ENCODE results near the gene GJB3. TPM values are rescaled to one million over a fixed set of nuclear protein-coding genes. Genes with fewer than 3 reads are reported as not detected.

Gene GJB3
- total RNA-seq, 1 experiment from 2014 or later = 0.52 TPM

DNA sequence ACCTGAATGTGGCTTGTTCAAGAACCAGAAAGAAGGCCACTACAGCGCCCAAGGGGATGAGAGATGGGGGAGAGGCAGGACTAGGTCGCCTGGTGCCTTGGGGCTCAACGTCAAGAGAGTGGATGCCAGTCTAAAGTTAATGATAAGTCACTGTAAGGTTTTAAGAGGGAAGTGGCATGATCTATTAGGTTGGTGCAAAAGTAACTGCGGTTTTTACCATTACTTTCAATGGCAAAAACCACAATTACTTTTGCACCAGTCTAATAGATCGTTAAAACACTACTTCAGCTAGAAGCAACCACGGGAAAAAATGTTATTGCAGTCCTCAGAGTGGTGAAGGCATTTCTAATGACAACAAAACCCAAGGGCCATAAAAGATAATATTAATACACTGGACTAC, 2.6 kb upstream of the GJB3 start:
- CTCF ChIA-PET = no interaction called here
- H3K27me3 ChIP-seq (replicated peaks; ENCODE audit: control insufficient read depth, insufficient read depth, low read length) = no peaks in the 10 kb centered on the region
- H3K4me3 Mint-ChIP-seq (ENCODE audit: unreplicated experiment) = no peak overlapping the region
- intact Hi-C loops (cut with micrococcal nuclease; ENCODE audit: unreplicated experiment) = no loop called here
- H3K4me3 ChIP-seq (ENCODE audit: low read depth, low read length) = no peak overlapping the region
- no peak for DNase-seq
- no peaks in the 10 kb centered on the region for H3K36me3 Mint-ChIP-seq (ENCODE audit: insufficient read depth, unreplicated experiment)
- H3K4me1 Mint-ChIP-seq (ENCODE audit: low read depth, unreplicated experiment) = no peaks in the 10 kb centered on the region
- peaks cover 5% of the 10 kb centered on the region; the same call in 1 of the 2 replicates for H3K4me1 ChIP-seq
- H3K36me3 ChIP-seq (ENCODE audit: control insufficient read depth, insufficient read depth, low read length) = no peaks in the 10 kb centered on the region
- no peak overlapping the region for H3K27ac Mint-ChIP-seq (ENCODE audit: unreplicated experiment)
- H3K27me3 Mint-ChIP-seq (ENCODE audit: insufficient read depth, unreplicated experiment) = peaks cover 3% of the 10 kb centered on the region
- H3K9me3 Mint-ChIP-seq (ENCODE audit: unreplicated experiment) = no peaks in the 10 kb centered on the region
- TF ChIP-seq CTCF (IDR thresholded peaks at IDR 0.05; ENCODE audit: insufficient read depth in 1 of 2, low read depth in 1 of 2, low read length in 1 of 2, severe bottlenecking in 1 of 2, unreplicated experiment in 1 of 2) = no peak
- POLR2A ChIA-PET = no interaction called here
- no TSS peak for BruUV-seq (replicated peaks)
- H3K9me3 ChIP-seq = no peaks in the 10 kb centered on the region

DNA sequence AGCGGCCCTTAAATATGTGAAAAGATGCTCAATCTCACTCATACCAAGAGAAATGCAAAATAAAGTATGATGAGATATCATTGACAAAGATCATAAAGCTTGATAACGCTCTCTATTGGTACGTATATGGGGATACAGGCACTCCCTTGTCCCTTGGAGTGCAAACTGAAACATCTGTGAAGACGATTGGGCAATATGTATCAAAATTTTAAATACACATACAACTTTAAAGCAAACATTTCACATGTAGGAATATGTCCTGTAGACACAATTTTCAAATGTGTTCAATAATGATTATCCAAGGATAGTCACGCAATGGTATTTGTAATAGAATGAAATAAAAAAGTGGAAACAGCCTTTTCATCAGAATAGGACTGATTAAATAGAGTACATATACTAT, 2.0 kb upstream of the GJB3 start:
- Histone ChIP-seq H3K36me3 (ENCODE audit: control insufficient read depth, insufficient read depth, low read length) (no peaks in the 10 kb centered on the region), H3K27me3 (replicated peaks; ENCODE audit: control insufficient read depth, insufficient read depth, low read length) (no peaks in the 10 kb centered on the region), H3K9me3 (no peaks in the 10 kb centered on the region), H3K4me1 (peaks cover 5% of the 10 kb centered on the region; the same call in 1 of the 2 replicates), H3K4me3 (ENCODE audit: low read depth, low read length) (no peak overlapping the region)
- no peak for TF ChIP-seq CTCF (IDR thresholded peaks at IDR 0.05; ENCODE audit: insufficient read depth in 1 of 2, low read depth in 1 of 2, low read length in 1 of 2, severe bottlenecking in 1 of 2, unreplicated experiment in 1 of 2)
- no peak for DNase-seq
- H3K27me3 Mint-ChIP-seq (ENCODE audit: insufficient read depth, unreplicated experiment) = peaks cover 3% of the 10 kb centered on the region
- intact Hi-C loops (cut with micrococcal nuclease; ENCODE audit: unreplicated experiment) = no loop called here
- H3K4me3 Mint-ChIP-seq (ENCODE audit: unreplicated experiment) = no peak overlapping the region
- no peaks in the 10 kb centered on the region for H3K4me1 Mint-ChIP-seq (ENCODE audit: low read depth, unreplicated experiment)
- H3K36me3 Mint-ChIP-seq (ENCODE audit: insufficient read depth, unreplicated experiment) = no peaks in the 10 kb centered on the region
- no peak overlapping the region for H3K27ac Mint-ChIP-seq (ENCODE audit: unreplicated experiment)
- BruUV-seq (replicated peaks) = no TSS peak
- POLR2A ChIA-PET = no interaction called here
- no peaks in the 10 kb centered on the region for H3K9me3 Mint-ChIP-seq (ENCODE audit: unreplicated experiment)
- CTCF ChIA-PET = no interaction called here

DNA sequence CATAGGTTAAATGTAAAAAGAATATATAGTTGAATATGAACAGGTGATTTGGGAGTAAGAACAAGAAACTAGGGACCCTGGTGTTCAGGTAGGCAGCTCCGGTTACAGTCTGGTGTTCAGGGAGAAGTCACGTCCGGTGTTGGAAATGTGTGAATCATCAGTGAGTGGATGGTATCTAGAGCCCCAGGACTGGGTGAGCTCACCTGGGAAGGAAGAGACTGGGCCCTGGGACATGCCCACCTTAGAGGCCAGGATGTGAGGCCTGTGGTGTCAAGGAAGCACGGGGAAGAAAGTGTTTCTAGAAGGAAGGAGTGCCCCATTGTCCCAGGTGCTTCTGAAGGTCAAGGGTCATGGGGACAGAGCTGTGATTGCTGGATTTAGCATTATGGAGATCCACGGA, 1.5 kb upstream of the GJB3 start:
- Mint-ChIP-seq H3K27me3 (ENCODE audit: insufficient read depth, unreplicated experiment) (peaks cover 3% of the 10 kb centered on the region), H3K4me1 (ENCODE audit: low read depth, unreplicated experiment) (no peaks in the 10 kb centered on the region), H3K4me3 (ENCODE audit: unreplicated experiment) (no peak overlapping the region), H3K27ac (ENCODE audit: unreplicated experiment) (no peak overlapping the region), H3K9me3 (ENCODE audit: unreplicated experiment) (no peaks in the 10 kb centered on the region), H3K36me3 (ENCODE audit: insufficient read depth, unreplicated experiment) (no peaks in the 10 kb centered on the region)
- ChIA-PET CTCF (no interaction called here), POLR2A (no interaction called here)
- Histone ChIP-seq H3K9me3 (no peaks in the 10 kb centered on the region), H3K36me3 (ENCODE audit: control insufficient read depth, insufficient read depth, low read length) (no peaks in the 10 kb centered on the region), H3K4me1 (peaks cover 5% of the 10 kb centered on the region; the same call in 1 of the 2 replicates), H3K27me3 (replicated peaks; ENCODE audit: control insufficient read depth, insufficient read depth, low read length) (no peaks in the 10 kb centered on the region), H3K4me3 (ENCODE audit: low read depth, low read length) (no peak overlapping the region)
- no peak for TF ChIP-seq CTCF (IDR thresholded peaks at IDR 0.05; ENCODE audit: insufficient read depth in 1 of 2, low read depth in 1 of 2, low read length in 1 of 2, severe bottlenecking in 1 of 2, unreplicated experiment in 1 of 2)
- intact Hi-C loops (cut with micrococcal nuclease; ENCODE audit: unreplicated experiment) = no loop called here
- no peak for DNase-seq
- no TSS peak for BruUV-seq (replicated peaks)
